Stimulated activated CD4-positive, alpha-beta T cell treated with anti-CD3 and anti-CD28 coated beads, Interleukin-1b, Interleukin-23, amount 100 ng/mL, for 48 hours (primary cell): ENCODE measurements around the gene AMOTL2.
A peak's percentile ranks its signal among the peaks of the same experiment; 100 is the strongest.

ENCODE experiments used
- DNase-seq: peaks from one replicate; pipeline ENCODE4 v3.0.0-alpha.2; 2020

Gene AMOTL2

GRCh38 chr3:134378384-134378783 is 4.1 kb upstream of the AMOTL2 start:
- no peak for DNase-seq

GRCh38 chr3:134377896-134378295 is 3.6 kb upstream of the AMOTL2 start:
- no peak for DNase-seq

GRCh38 chr3:134376786-134377426 is 2.7 kb upstream of the AMOTL2 start:
- no peak for DNase-seq

GRCh38 chr3:134376385-134376765 is 2.1 kb upstream of the AMOTL2 start:
- no peak for DNase-seq

GRCh38 chr3:134375582-134376384 is 1.5 kb upstream of the AMOTL2 start:
- DNase-seq: no peak

GRCh38 chr3:134374791-134375581 is 739 bp upstream of the AMOTL2 start:
- DNase-seq: no peak

- no peak for DNase-seq
Measured at GRCh38 chr3:134373271-134374104, 759 bp downstream of the AMOTL2 start.

GRCh38 chr3:134372396-134373270 is 1.6 kb downstream of the AMOTL2 start:
- DNase-seq: no peak

GRCh38 chr3:134371542-134372324 is 2.5 kb downstream of the AMOTL2 start:
- no peak for DNase-seq

GRCh38 chr3:134370611-134371531 is 3.4 kb downstream of the AMOTL2 start:
- no peak for DNase-seq

- DNase-seq: no peak
Measured at GRCh38 chr3:134369861-134370596, 4.2 kb downstream of the AMOTL2 start.

- no peak for DNase-seq
Measured at GRCh38 chr3:134369231-134369741, 5.0 kb downstream of the AMOTL2 start.

- no peak for DNase-seq
Measured at GRCh38 chr3:134368751-134369105, 5.5 kb downstream of the AMOTL2 start.

- DNase-seq: peak; percentile 34
Measured at GRCh38 chr3:134367869-134368750, 6.1 kb downstream of the AMOTL2 start.

GRCh38 chr3:134366928-134367811 is 7.1 kb downstream of the AMOTL2 start:
- DNase-seq: no peak

- no peak for DNase-seq
Measured at GRCh38 chr3:134366221-134366927, 7.9 kb downstream of the AMOTL2 start.
